ENCODE data around the gene FGF11. TPM values are rescaled to one million over a fixed set of nuclear protein-coding genes. Genes with fewer than 3 reads are reported as not detected.

Gene FGF11
- total and polyA plus RNA-seq, 2 experiments from 2014 or later = 2.7 to 3.8 TPM

DNA sequence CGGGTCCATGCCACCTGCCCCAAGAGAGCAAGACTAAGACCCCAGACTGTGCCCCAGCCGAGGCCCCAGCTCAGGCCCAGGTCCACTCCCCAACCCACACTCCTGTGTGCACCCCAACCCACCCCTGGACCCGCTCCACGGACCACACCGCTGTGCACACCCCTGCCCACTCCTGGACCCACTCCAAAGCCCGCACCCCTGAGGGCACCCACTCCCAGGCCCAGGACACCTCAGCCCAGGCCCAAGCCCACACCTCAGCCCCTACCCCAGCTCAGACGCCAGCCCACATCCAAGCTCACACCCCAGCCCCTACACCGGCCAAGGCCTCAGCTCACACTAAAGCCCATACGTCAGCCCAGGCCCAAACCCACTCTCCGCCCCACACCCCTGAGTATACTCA is 9.6 kb upstream of the FGF11 start:
- Histone ChIP-seq H3K27me3 (no peaks in the 10 kb centered on the region), H3K79me2 (no peaks in the 10 kb centered on the region), H4K20me1 (ENCODE audit: insufficient read depth, poor library complexity, severe bottlenecking) (no peaks in the 10 kb centered on the region), H3K4me3 (no peak overlapping the region), H3K4me2 (no peak overlapping the region), H2AFZ (no peak overlapping the region), H3K9me3 (ENCODE audit: low read depth) (no peaks in the 10 kb centered on the region), H3K4me1 (ENCODE audit: insufficient read depth) (no peaks in the 10 kb centered on the region), H3K9me2 (replicated peaks; ENCODE audit: insufficient read depth) (no peaks in the 10 kb centered on the region), H3K27ac (no peak overlapping the region), H3K36me3 (replicated peaks; ENCODE audit: insufficient read depth, low read depth) (no peaks in the 10 kb centered on the region)
- TF ChIP-seq EZH2phosphoT487 (IDR thresholded peaks at IDR 0.05; ENCODE audit: low read depth, severe bottlenecking, unreplicated experiment) (no peak), EZH2 (IDR thresholded peaks at IDR 0.05; ENCODE audit: borderline replicate concordance) (no peak)
- TF ChIP-seq, protein P1, sequence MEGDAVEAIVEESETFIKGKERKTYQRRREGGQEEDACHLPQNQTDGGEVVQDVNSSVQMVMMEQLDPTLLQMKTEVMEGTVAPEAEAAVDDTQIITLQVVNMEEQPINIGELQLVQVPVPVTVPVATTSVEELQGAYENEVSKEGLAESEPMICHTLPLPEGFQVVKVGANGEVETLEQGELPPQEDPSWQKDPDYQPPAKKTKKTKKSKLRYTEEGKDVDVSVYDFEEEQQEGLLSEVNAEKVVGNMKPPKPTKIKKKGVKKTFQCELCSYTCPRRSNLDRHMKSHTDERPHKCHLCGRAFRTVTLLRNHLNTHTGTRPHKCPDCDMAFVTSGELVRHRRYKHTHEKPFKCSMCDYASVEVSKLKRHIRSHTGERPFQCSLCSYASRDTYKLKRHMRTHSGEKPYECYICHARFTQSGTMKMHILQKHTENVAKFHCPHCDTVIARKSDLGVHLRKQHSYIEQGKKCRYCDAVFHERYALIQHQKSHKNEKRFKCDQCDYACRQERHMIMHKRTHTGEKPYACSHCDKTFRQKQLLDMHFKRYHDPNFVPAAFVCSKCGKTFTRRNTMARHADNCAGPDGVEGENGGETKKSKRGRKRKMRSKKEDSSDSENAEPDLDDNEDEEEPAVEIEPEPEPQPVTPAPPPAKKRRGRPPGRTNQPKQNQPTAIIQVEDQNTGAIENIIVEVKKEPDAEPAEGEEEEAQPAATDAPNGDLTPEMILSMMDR (IDR thresholded peaks at IDR 0.05; ENCODE audit: poor library complexity) = no peak
- 97% methylated on average over 6 of the region's 10 CpGs for WGBS (ENCODE audit: low lambda C conversion rate, missing lambda C conversion rate)
- DNase-seq (ENCODE audit: low spot score) = no peak

DNA sequence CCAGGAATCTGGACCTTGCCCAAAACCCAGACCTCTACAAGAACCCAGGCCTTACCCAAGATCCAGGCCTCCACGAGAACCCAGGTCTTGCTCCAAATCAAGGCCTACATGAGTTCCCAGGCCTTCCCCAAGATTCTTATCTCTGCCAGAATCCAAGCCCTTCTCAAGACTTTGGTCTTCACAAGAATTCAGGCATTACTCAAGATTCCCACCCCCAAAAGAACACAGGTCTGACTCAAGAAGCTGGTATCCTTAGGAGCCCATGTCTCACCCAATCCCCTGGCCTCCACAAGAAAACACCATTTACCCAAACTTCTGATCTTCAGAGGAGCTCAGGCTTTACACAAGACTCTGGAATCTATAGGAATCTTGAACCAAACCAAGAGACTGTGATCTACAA is 8.1 kb upstream of the FGF11 start:
- Histone ChIP-seq H3K27me3 (no peaks in the 10 kb centered on the region), H3K9me3 (ENCODE audit: low read depth) (no peaks in the 10 kb centered on the region), H3K27ac (no peak overlapping the region), H3K79me2 (peaks cover 2% of the 10 kb centered on the region), H3K4me1 (ENCODE audit: insufficient read depth) (peaks cover 3% of the 10 kb centered on the region), H3K4me3 (no peak overlapping the region), H3K9me2 (replicated peaks; ENCODE audit: insufficient read depth) (no peaks in the 10 kb centered on the region), H2AFZ (no peak overlapping the region), H3K4me2 (no peak overlapping the region), H4K20me1 (ENCODE audit: insufficient read depth, poor library complexity, severe bottlenecking) (no peaks in the 10 kb centered on the region), H3K36me3 (replicated peaks; ENCODE audit: insufficient read depth, low read depth) (no peaks in the 10 kb centered on the region)
- WGBS (ENCODE audit: low lambda C conversion rate, missing lambda C conversion rate) = 86% methylated on average over 1 of the region's 1 CpG
- TF ChIP-seq EZH2phosphoT487 (IDR thresholded peaks at IDR 0.05; ENCODE audit: low read depth, severe bottlenecking, unreplicated experiment) (no peak), EZH2 (IDR thresholded peaks at IDR 0.05; ENCODE audit: borderline replicate concordance) (no peak)
- TF ChIP-seq, protein P1 (IDR thresholded peaks at IDR 0.05; ENCODE audit: poor library complexity) = no peak
- no peak for DNase-seq (ENCODE audit: low spot score)

DNA sequence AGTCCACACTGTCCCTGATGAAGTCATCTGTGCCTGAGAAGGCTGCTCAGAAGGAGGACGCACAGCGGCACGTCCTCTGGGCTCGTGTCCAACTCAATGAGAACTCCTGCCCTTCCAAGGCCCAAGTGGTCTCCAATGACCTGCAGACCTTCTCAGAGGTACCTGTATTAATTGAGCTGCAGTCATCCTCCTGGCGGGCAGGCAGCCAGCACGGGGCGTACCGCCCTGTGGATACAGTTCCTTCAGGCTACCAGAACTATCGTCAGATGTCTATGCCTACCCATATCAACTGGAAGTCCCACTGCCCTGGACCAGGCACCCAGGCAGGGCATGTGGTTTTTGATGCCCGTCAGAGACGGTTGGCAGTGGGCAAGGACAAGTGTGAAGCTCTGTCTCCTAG is 7.0 kb upstream of the FGF11 start:
- H3K27ac ChIP-seq = no peak overlapping the region
- H3K4me3 ChIP-seq = no peak overlapping the region
- H3K79me2 ChIP-seq = peaks cover 2% of the 10 kb centered on the region
- peaks cover 12% of the 10 kb centered on the region for H3K4me1 ChIP-seq (ENCODE audit: insufficient read depth)
- TF ChIP-seq EZH2 (IDR thresholded peaks at IDR 0.05; ENCODE audit: borderline replicate concordance) (no peak), EZH2phosphoT487 (IDR thresholded peaks at IDR 0.05; ENCODE audit: low read depth, severe bottlenecking, unreplicated experiment) (no peak)
- TF ChIP-seq, protein P1 (IDR thresholded peaks at IDR 0.05; ENCODE audit: poor library complexity) = no peak
- no peaks in the 10 kb centered on the region for H3K9me2 ChIP-seq (replicated peaks; ENCODE audit: insufficient read depth)
- no peak overlapping the region for H3K4me2 ChIP-seq
- no peaks in the 10 kb centered on the region for H3K36me3 ChIP-seq (replicated peaks; ENCODE audit: insufficient read depth, low read depth)
- H4K20me1 ChIP-seq (ENCODE audit: insufficient read depth, poor library complexity, severe bottlenecking) = no peaks in the 10 kb centered on the region
- no peak overlapping the region for H2AFZ ChIP-seq
- H3K9me3 ChIP-seq (ENCODE audit: low read depth) = no peaks in the 10 kb centered on the region
- H3K27me3 ChIP-seq = no peaks in the 10 kb centered on the region
- WGBS (ENCODE audit: low lambda C conversion rate, missing lambda C conversion rate) = 97% methylated on average over 11 of the region's 11 CpGs
- DNase-seq (ENCODE audit: low spot score) = no peak
